Measurements from ENCODE around the gene EMC7. TPM values are rescaled to one million over a fixed set of nuclear protein-coding genes. Genes with fewer than 3 reads are reported as not detected.

The EMC7 gene
- total RNA-seq, 2 donors from 2014 or later, result 57.7 to 90.2 TPM

DNA sequence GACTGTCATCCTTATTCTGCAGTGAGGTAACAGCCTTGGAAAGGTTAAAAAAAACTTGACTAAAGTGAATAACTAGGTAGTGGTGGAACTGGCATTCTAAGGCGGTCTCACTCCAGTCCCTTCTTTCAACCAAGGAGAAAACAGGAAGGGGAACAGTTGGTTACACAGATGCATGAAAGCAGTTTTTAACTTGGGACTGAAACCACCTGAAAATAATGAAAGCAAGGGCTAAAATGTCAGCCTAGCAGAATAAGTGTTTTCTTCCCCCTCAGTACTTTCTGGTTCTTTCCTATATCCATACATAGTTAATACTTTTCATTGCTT lies 61.9 kb downstream of the EMC7 start:
- Mint-ChIP-seq H3K36me3 (no peaks in the 10 kb centered on the region), H3K27me3 (no peaks in the 10 kb centered on the region), H3K4me3 (peak overlapping the region; percentile 83), H3K9me3 (no peaks in the 10 kb centered on the region), H3K27ac (peak overlapping the region; percentile 76 to 79), H3K4me1 (ENCODE audit: low read depth in 2 of 2) (peaks cover 13 to 21% of the 10 kb centered on the region in 2 donors)
- ATAC-seq, result no peak
- DNase-seq (ENCODE audit: low spot score), result no peak

DNA sequence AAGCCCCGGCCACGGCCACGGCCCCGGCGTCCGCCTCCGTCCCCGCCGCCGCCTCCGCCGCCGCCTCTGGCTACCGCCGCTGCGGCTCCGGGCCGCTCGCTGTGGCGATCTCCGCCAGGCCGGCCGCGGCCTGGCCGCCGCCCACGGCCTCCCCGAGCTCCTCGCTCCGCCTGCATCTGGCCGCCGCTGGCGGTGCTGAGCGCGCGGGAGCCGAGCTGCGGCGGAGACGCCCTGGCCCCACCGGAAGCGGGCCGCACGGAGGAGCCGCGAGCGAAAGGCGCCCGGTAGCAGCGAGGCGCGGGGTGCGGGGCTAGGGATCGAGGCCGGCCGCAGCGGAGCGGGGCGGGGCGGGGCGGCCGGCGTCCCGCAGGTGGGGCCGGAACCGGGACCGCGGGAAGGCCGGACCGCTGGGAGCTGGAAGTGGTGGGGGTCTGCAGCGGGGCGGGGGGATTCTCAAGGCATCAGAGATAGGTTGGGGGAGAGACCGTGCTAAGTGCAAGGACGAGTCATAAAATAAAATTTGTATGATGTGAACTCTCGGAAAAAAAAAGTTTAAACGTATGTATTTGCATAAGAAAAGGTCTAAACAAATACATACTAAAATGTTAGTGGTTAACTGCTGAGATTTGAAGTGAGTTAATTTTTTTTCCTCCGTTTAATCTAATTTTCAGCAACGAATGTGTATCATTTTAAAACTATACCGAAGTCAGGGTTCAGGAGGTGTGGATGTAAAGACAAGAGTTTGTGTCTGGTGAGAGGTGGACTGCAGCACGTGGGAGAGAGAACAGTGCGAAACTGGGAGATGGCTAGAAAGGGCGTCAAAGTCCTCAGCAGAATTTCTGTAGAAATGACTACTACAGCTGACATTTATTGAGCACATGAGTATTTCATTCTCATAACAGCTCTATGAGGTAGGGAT lies 62.5 kb downstream of the EMC7 start, which contains the start of gene AVEN:
AVEN (minus strand) TSS at position 334 of the 919 bp plus-strand sequence; CDS start at position 176, 158 bp downstream.
- no peaks in the 10 kb centered on the region for H3K9me3 Mint-ChIP-seq
- peak within 1 kb of the TSS; percentile 76 to 85 for H3K27ac Mint-ChIP-seq
- DNase-seq (ENCODE audit: low spot score) (peak; percentile 84), ATAC-seq (peak; percentile 85 to 86)
- peak within 1 kb of the TSS; percentile 83 for H3K4me3 Mint-ChIP-seq
- no peaks in the 10 kb centered on the region for H3K27me3 Mint-ChIP-seq
- peaks cover 13 to 21% of the 10 kb centered on the region in 2 donors for H3K4me1 Mint-ChIP-seq (ENCODE audit: low read depth in 2 of 2)
- H3K36me3 Mint-ChIP-seq, result no peaks in the 10 kb centered on the region

DNA sequence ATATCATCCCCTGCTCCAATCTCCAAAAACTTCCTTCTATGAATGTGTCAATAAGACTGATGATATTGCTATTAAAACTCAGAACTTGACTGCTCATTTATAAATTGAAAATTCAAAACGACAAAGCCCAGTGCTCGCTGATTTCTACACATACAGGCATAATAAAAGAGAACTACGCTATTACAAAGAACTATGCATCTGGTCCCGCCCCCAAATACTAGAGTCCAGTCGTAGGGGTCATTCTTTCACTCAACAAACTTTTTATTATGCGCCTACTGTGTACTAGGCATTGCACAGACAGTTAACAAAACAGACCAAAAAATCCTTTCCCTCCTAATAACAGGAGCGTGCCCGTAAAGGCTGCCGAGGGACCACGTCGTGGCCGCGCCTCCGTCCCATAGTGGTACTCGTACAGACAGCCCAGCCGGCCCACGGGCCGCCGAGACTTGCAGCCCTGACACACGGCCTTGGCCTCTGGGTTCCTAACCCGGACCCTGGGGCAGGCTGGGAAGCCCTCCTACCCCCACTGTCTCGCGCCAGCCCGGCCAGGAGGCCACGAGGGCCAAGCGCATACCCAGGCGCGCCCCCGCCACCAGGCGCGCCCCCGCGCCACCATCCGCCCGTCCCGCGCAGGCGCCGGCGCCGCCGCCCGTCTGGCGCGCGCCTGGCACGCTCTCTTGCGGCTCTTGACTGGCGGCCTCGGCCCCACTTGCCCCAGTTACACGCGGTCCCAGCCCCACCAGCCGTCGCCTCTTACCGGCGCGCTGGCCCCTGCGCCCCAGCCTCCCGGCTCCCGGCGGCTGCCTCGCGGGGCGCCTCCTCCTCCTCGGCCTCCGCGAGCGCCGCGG lies 63.4 kb downstream of the EMC7 start:
- Mint-ChIP-seq H3K27ac (peak overlapping the region; percentile 66 to 85), H3K4me3 (peak overlapping the region; percentile 83), H3K4me1 (ENCODE audit: low read depth in 2 of 2) (peaks cover 13 to 21% of the 10 kb centered on the region in 2 donors), H3K9me3 (no peaks in the 10 kb centered on the region), H3K36me3 (no peaks in the 10 kb centered on the region), H3K27me3 (no peaks in the 10 kb centered on the region)
- DNase-seq (ENCODE audit: low spot score) (peak; percentile 85), ATAC-seq (peak; percentile 91 to 93)

Other genes with a start within 250 kb of the EMC7 start
- gene CHRM5, start 133.4 kb downstream of the EMC7 start, total RNA-seq, result not detected
- 10 to 100 TPM; 17.0 to 27.4 TPM for gene AVEN, start 62.7 kb downstream of the EMC7 start, total RNA-seq
- gene PGBD4, start 221 bp upstream of the EMC7 start, total RNA-seq, result 1 to 10 TPM; 3.4 to 4.4 TPM
- gene KATNBL1, start 108.2 kb upstream of the EMC7 start, total RNA-seq, result 10 to 100 TPM; 39.2 to 79.6 TPM
- gene EMC4, start 123.2 kb upstream of the EMC7 start, total RNA-seq, result 100 to 1,000 TPM in 1 of 2 donors, 10 to 100 TPM in 1; 93.1 to 102 TPM
- 10 to 100 TPM; 49.5 to 67.3 TPM for gene SLC12A6, start 235.9 kb upstream of the EMC7 start, total RNA-seq
- 100 to 1,000 TPM; 196 to 250 TPM for gene NOP10, start 241.3 kb upstream of the EMC7 start, total RNA-seq
- not detected for gene NUTM1, start 241.5 kb upstream of the EMC7 start, total RNA-seq

Data from natural killer cell treated with Interleukin-12 subunit alpha and Interleukin-12 subunit beta and Interleukin-15 and Interleukin-18, amount 100 ng/mL, for 72 hours (primary cell).